Ectodermal cell (in vitro differentiated cells): Measurements from ENCODE around the gene TIAM2.
"Not testable (repeated sequence)": the region's sequence is repeated elsewhere in the genome, so short reads cannot be mapped to it uniquely, and the experiment has no call there.

Experiments
- H3K27ac ChIP-seq: 2 replicates; pipeline ENCODE4 v1.7.0; 2013; ENCODE audit warnings: mild to moderate bottlenecking, low read depth, low read length; ENCODE audit not compliant: insufficient read depth, poor library complexity, severe bottlenecking
- H3K27me3 ChIP-seq: 2 replicates; pipeline ENCODE4 v1.7.0; 2013; ENCODE audit warnings: mild to moderate bottlenecking, low read length; ENCODE audit not compliant: insufficient read depth, control insufficient read depth, poor library complexity, severe bottlenecking
- H3K36me3 ChIP-seq: one replicate; pipeline ENCODE4 v1.7.0; 2013; ENCODE audit warnings: low read length; ENCODE audit not compliant: control insufficient read depth, insufficient read depth
- H3K4me1 ChIP-seq: one replicate; pipeline ENCODE4 v1.7.0; 2013; ENCODE audit warnings: low read length; ENCODE audit not compliant: control insufficient read depth, insufficient read depth
- H3K4me3 ChIP-seq: 2 replicates; pipeline ENCODE4 v1.7.0; 2013; ENCODE audit warnings: low read depth, low read length, control low read depth; ENCODE audit not compliant: insufficient read depth
- H3K9me3 ChIP-seq: 2 replicates; pipeline ENCODE4 v1.7.0; 2013; ENCODE audit warnings: mild to moderate bottlenecking, low read length, moderate library complexity; ENCODE audit not compliant: control insufficient read depth
- WGBS, 2 experiments: methylation state at CpG; one replicate each; pipeline ENCODE4 v1.1.7; 2013; ENCODE audit warnings: missing lambda C conversion rate in 2 of 2; 5-methylcytosine and 5-hydroxymethylcytosine counted together

TIAM2 gene

GRCh38 chr6:155263373-155264063, 268.4 kb downstream of the TIAM2 start, which contains the start of gene CLDN20:
Gene CLDN20, plus strand, starts transcription at chr6:155264013. Its CDS starts 11,707 bp downstream, at chr6:155275720.
- no peak within 1 kb of the TSS for H3K4me3 ChIP-seq
- H3K36me3 ChIP-seq = peaks cover 3% of the 10 kb centered on the region
- H3K27ac ChIP-seq = no peak within 1 kb of the TSS
- WGBS, 2 experiments = 97 to 98% methylated on average over 9 to 10 of the region's 10 CpGs
- H3K4me1 ChIP-seq = peaks cover 7% of the 10 kb centered on the region
- no peaks in the 10 kb centered on the region for H3K27me3 ChIP-seq
- no peaks in the 10 kb centered on the region for H3K9me3 ChIP-seq

- 91 to 95% methylated on average over 9 of the region's 9 CpGs for WGBS, 2 experiments
Observed at GRCh38 chr6:155264693-155265320, 269.7 kb downstream of the TIAM2 start.

GRCh38 chr6:155265843-155266535, 270.9 kb downstream of the TIAM2 start:
- Histone ChIP-seq H3K4me3 (no peak overlapping the region), H3K4me1 (peaks cover 13% of the 10 kb centered on the region)
- WGBS, 2 experiments = 92 to 94% methylated on average over 4 of the region's 4 CpGs

More at GRCh38 chr6:155264693-155265320, 269.7 kb downstream of the TIAM2 start:
- Histone ChIP-seq H3K27ac (no peak overlapping the region), H3K27me3 (no peaks in the 10 kb centered on the region), H3K9me3 (no peaks in the 10 kb centered on the region), H3K4me1 (peaks cover 11% of the 10 kb centered on the region), H3K4me3 (no peak overlapping the region), H3K36me3 (peaks cover 3% of the 10 kb centered on the region)

GRCh38 chr6:155267411-155267810, 272.3 kb downstream of the TIAM2 start:
- Histone ChIP-seq H3K9me3 (no peaks in the 10 kb centered on the region), H3K4me3 (no peak overlapping the region), H3K27me3 (no peaks in the 10 kb centered on the region), H3K4me1 (peaks cover 12% of the 10 kb centered on the region), H3K36me3 (peaks cover 3% of the 10 kb centered on the region), H3K27ac (no peak overlapping the region)
- 94 to 96% methylated on average over 2 of the region's 2 CpGs for WGBS, 2 experiments

More at GRCh38 chr6:155265843-155266535, 270.9 kb downstream of the TIAM2 start:
- Histone ChIP-seq H3K9me3 (no peaks in the 10 kb centered on the region), H3K27ac (no peak overlapping the region), H3K27me3 (no peaks in the 10 kb centered on the region), H3K36me3 (peaks cover 3% of the 10 kb centered on the region)

- WGBS, 2 experiments = 59 to 96% methylated on average over 1 to 2 of the region's 5 CpGs
- not testable (repeated sequence) for H3K9me3 ChIP-seq, H3K4me3 ChIP-seq, H3K36me3 ChIP-seq, H3K27me3 ChIP-seq
- Histone ChIP-seq H3K4me1 (peaks cover 13% of the 10 kb centered on the region), H3K27ac (peak overlapping the region; percentile 61)
Observed at GRCh38 chr6:155268088-155268867, 273.2 kb downstream of the TIAM2 start.

GRCh38 chr6:155269765-155270164, 274.6 kb downstream of the TIAM2 start:
- H3K9me3 ChIP-seq = no peaks in the 10 kb centered on the region
- H3K4me1 ChIP-seq = peaks cover 19% of the 10 kb centered on the region
- no peaks in the 10 kb centered on the region for H3K27me3 ChIP-seq
- no peak overlapping the region for H3K4me3 ChIP-seq
- peaks cover 3% of the 10 kb centered on the region for H3K36me3 ChIP-seq
- H3K27ac ChIP-seq = no peak overlapping the region
- 80 to 81% methylated on average over 3 of the region's 3 CpGs for WGBS, 2 experiments

- Histone ChIP-seq H3K36me3 (peaks cover 3% of the 10 kb centered on the region), H3K27ac (no peak overlapping the region), H3K4me1 (peaks cover 19% of the 10 kb centered on the region), H3K4me3 (no peak overlapping the region), H3K27me3 (no peaks in the 10 kb centered on the region), H3K9me3 (no peaks in the 10 kb centered on the region)
- 78 to 82% methylated on average over 6 to 7 of the region's 7 CpGs for WGBS, 2 experiments
Observed at GRCh38 chr6:155270561-155271091, 275.5 kb downstream of the TIAM2 start.

GRCh38 chr6:155271145-155271544, 276.0 kb downstream of the TIAM2 start:
- Histone ChIP-seq H3K36me3 (peaks cover 2% of the 10 kb centered on the region), H3K4me1 (peaks cover 19% of the 10 kb centered on the region), H3K27ac (no peak overlapping the region), H3K27me3 (no peaks in the 10 kb centered on the region), H3K9me3 (no peaks in the 10 kb centered on the region), H3K4me3 (no peak overlapping the region)

GRCh38 chr6:155272353-155273232, 277.5 kb downstream of the TIAM2 start:
- H3K36me3 ChIP-seq = no peaks in the 10 kb centered on the region
- WGBS, 2 experiments = 89 to 100% methylated on average over 8 of the region's 8 CpGs
- H3K4me1 ChIP-seq = peaks cover 19% of the 10 kb centered on the region
- H3K27me3 ChIP-seq = no peaks in the 10 kb centered on the region
- no peak overlapping the region for H3K27ac ChIP-seq
- H3K9me3 ChIP-seq = no peaks in the 10 kb centered on the region
- H3K4me3 ChIP-seq = no peak overlapping the region
